ENCODE data around the gene TSC22D4.

Gene TSC22D4

GRCh38 chr7:100446040-100446439 is 33.0 kb downstream of the TSC22D4 start:
- TF ChIP-seq, protein P1, sequence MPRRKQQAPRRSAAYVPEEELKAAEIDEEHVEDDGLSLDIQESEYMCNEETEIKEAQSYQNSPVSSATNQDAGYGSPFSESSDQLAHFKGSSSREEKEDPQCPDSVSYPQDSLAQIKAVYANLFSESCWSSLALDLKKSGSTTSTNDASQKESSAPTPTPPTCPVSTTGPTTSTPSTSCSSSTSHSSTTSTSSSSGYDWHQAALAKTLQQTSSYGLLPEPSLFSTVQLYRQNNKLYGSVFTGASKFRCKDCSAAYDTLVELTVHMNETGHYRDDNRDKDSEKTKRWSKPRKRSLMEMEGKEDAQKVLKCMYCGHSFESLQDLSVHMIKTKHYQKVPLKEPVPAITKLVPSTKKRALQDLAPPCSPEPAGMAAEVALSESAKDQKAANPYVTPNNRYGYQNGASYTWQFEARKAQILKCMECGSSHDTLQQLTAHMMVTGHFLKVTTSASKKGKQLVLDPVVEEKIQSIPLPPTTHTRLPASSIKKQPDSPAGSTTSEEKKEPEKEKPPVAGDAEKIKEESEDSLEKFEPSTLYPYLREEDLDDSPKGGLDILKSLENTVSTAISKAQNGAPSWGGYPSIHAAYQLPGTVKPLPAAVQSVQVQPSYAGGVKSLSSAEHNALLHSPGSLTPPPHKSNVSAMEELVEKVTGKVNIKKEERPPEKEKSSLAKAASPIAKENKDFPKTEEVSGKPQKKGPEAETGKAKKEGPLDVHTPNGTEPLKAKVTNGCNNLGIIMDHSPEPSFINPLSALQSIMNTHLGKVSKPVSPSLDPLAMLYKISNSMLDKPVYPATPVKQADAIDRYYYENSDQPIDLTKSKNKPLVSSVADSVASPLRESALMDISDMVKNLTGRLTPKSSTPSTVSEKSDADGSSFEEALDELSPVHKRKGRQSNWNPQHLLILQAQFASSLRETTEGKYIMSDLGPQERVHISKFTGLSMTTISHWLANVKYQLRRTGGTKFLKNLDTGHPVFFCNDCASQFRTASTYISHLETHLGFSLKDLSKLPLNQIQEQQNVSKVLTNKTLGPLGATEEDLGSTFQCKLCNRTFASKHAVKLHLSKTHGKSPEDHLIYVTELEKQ (tag by site-specific recombination; IDR thresholded peaks at IDR 0.05; ENCODE audit: borderline replicate concordance) = no peak
- TF ChIP-seq, protein P2, sequence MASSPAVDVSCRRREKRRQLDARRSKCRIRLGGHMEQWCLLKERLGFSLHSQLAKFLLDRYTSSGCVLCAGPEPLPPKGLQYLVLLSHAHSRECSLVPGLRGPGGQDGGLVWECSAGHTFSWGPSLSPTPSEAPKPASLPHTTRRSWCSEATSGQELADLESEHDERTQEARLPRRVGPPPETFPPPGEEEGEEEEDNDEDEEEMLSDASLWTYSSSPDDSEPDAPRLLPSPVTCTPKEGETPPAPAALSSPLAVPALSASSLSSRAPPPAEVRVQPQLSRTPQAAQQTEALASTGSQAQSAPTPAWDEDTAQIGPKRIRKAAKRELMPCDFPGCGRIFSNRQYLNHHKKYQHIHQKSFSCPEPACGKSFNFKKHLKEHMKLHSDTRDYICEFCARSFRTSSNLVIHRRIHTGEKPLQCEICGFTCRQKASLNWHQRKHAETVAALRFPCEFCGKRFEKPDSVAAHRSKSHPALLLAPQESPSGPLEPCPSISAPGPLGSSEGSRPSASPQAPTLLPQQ (tag by site-specific recombination; IDR thresholded peaks at IDR 0.05) = peak; percentile 37; the same call in 1 of the 2 replicates
- CTCF ChIA-PET = interaction anchor here (0.6 kb wide), 1 partner anchor 664 kb away, joined by 3 read pairs; no protein-coding TSS in a partner anchor
- H3K27ac ChIP-seq (ENCODE audit: extremely low read depth, low read depth, low read length) = no peak overlapping the region

DNA sequence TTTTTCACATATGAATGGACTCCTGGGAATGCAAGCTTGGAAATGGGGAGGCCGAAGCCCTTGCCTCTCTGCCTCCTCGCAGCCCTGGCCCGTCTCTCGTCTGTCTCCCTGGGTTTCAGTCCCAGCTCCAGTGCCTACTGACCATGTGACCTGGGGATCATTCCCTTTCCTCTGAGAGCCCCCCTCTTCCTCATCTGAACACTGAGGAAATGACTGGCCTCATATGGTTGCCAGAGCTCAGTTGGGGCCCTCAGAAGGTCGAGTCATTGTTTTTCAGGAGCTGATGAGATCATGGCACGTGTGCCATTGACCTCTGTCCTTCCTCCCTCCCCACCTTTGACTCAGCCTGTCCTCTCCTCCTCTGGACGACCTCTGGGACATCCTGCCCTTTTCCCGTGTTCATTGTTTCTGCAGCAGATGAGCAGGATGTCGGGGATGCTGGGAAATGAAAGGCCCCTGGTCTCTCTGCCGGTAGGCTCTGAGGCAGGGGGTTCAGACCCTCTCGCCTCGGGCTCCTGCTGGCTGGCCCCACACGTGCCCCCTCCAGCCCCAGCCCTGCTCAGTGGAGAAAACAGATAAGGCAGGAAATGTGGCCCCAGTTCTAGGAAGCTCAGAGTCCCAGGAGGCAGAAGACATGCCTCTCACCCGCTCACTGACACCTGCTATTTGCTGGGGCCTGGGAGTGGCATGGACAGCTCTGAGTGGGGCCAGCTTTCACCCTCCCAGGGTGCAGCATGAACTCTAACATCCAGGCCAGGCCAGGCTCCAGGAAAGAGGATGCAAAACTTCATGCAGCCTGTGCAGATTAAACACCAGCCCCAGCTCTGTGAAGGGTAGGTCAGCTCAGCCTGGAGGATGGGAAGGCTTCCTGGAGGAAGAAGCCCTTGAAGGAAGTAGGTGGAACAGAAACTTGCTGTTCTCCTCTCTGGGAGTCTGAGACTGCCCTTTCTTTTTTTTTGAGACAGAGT is 34.4 kb downstream of the TSC22D4 start:
- no peak for TF ChIP-seq ATF2 (tag by site-specific recombination; IDR thresholded peaks at IDR 0.05; ENCODE audit: low read depth)
- 0 out of 2 replicates have a peak, but pooled peaks have one; percentile 26 for TF ChIP-seq ZNF768 (tag by site-specific recombination; IDR thresholded peaks at IDR 0.05)
- peak; percentile 32; the same call in 1 of the 2 replicates for TF ChIP-seq ZNF366 (tag by site-specific recombination; conservative IDR thresholded peaks at IDR 0.05)
- TF ChIP-seq, protein P3, sequence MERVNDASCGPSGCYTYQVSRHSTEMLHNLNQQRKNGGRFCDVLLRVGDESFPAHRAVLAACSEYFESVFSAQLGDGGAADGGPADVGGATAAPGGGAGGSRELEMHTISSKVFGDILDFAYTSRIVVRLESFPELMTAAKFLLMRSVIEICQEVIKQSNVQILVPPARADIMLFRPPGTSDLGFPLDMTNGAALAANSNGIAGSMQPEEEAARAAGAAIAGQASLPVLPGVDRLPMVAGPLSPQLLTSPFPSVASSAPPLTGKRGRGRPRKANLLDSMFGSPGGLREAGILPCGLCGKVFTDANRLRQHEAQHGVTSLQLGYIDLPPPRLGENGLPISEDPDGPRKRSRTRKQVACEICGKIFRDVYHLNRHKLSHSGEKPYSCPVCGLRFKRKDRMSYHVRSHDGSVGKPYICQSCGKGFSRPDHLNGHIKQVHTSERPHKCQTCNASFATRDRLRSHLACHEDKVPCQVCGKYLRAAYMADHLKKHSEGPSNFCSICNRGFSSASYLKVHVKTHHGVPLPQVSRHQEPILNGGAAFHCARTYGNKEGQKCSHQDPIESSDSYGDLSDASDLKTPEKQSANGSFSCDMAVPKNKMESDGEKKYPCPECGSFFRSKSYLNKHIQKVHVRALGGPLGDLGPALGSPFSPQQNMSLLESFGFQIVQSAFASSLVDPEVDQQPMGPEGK (tag by site-specific recombination; IDR thresholded peaks at IDR 0.05) = peak; percentile 36; the same call in 1 of the 2 replicates
- peak; percentile 52 for TF ChIP-seq GLIS2 (tag by site-specific recombination; IDR thresholded peaks at IDR 0.05)
- TF ChIP-seq ZNF335 (tag by site-specific recombination; conservative IDR thresholded peaks at IDR 0.05) = peak; percentile 48
- TF ChIP-seq, protein P4, sequence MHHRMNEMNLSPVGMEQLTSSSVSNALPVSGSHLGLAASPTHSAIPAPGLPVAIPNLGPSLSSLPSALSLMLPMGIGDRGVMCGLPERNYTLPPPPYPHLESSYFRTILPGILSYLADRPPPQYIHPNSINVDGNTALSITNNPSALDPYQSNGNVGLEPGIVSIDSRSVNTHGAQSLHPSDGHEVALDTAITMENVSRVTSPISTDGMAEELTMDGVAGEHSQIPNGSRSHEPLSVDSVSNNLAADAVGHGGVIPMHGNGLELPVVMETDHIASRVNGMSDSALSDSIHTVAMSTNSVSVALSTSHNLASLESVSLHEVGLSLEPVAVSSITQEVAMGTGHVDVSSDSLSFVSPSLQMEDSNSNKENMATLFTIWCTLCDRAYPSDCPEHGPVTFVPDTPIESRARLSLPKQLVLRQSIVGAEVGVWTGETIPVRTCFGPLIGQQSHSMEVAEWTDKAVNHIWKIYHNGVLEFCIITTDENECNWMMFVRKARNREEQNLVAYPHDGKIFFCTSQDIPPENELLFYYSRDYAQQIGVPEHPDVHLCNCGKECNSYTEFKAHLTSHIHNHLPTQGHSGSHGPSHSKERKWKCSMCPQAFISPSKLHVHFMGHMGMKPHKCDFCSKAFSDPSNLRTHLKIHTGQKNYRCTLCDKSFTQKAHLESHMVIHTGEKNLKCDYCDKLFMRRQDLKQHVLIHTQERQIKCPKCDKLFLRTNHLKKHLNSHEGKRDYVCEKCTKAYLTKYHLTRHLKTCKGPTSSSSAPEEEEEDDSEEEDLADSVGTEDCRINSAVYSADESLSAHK (tag by site-specific recombination; IDR thresholded peaks at IDR 0.05) = no peak
- TF ChIP-seq ZNF398 (tag by site-specific recombination; IDR thresholded peaks at IDR 0.05) = 0 out of 2 replicates have a peak, but pooled peaks have one; percentile 38
- 0 out of 2 replicates have a peak, but pooled peaks have one; percentile 17 for TF ChIP-seq ZIC2 (tag by site-specific recombination; IDR thresholded peaks at IDR 0.05)
- TF ChIP-seq ZNF664 (tag by site-specific recombination; IDR thresholded peaks at IDR 0.05) = peak; percentile 86
- TF ChIP-seq ZNF600 (tag by site-specific recombination; IDR thresholded peaks at IDR 0.05) = no peak
- no peak for TF ChIP-seq ZBTB20 (tag by site-specific recombination; IDR thresholded peaks at IDR 0.05)
- 0 out of 2 replicates have a peak, but pooled peaks have one; percentile 16 for TF ChIP-seq ZXDB (tag by site-specific recombination; IDR thresholded peaks at IDR 0.05)
- TF ChIP-seq GLIS1 (tag by site-specific recombination; IDR thresholded peaks at IDR 0.05) = peak; percentile 81
- CTCF ChIA-PET = interaction anchor here (0.6 to 1.1 kb wide), 4 partner anchors 16 to 160 kb away, joined by 3 read pairs; no protein-coding TSS in a partner anchor

More at GRCh38 chr7:100446040-100446439, 33.0 kb downstream of the TSC22D4 start:
- H3K9me3 ChIP-seq (ENCODE audit: control insufficient read depth, insufficient read depth, low read depth, low read length) = no peaks in the 10 kb centered on the region
- no peaks in the 10 kb centered on the region for H3K36me3 ChIP-seq (ENCODE audit: control insufficient read depth in 2 of 2, insufficient read depth in 1 of 2, low read length in 2 of 2)
- no peak overlapping the region for H3K4me3 ChIP-seq (ENCODE audit: low read depth, low read length)
- H3K4me1 ChIP-seq (ENCODE audit: control insufficient read depth, insufficient read depth, low read length) = no peaks in the 10 kb centered on the region
- POLR2A ChIA-PET = interaction anchor here (0.7 to 6.2 kb wide), 3 partner anchors 10 to 277 kb away, joined by 3 to 28 read pairs (median 13); partner anchors contain the start of genes GAL3ST4, MEPCE, PPP1R35 and ZCWPW1

More for the DNA sequence above, 34.4 kb downstream of the TSC22D4 start:
- Histone ChIP-seq H3K36me3 (ENCODE audit: control insufficient read depth in 2 of 2, insufficient read depth in 1 of 2, low read length in 2 of 2) (no peaks in the 10 kb centered on the region), H3K4me3 (ENCODE audit: low read depth, low read length) (no peak overlapping the region), H3K4me1 (ENCODE audit: control insufficient read depth, insufficient read depth, low read length) (no peaks in the 10 kb centered on the region), H3K27ac (ENCODE audit: extremely low read depth, low read depth, low read length) (no peak overlapping the region), H3K9me3 (ENCODE audit: control insufficient read depth, insufficient read depth, low read depth, low read length) (no peaks in the 10 kb centered on the region)
- POLR2A ChIA-PET = interaction anchor here (0.9 to 6.2 kb wide), 5 partner anchors 8 to 142 kb away, joined by 3 to 28 read pairs (median 4); partner anchors contain the start of genes FBXO24, LRCH4, MEPCE and PPP1R35
